Fibroblast of skin of abdomen (primary cell): ENCODE data around the gene ZNF583. TPM values are rescaled to one million over a fixed set of nuclear protein-coding genes. Genes with fewer than 3 reads are reported as not detected.

ENCODE experiments used
- DNase-seq: peaks from one replicate; pipeline ENCODE4 v3.0.0-alpha.2; 2013
- polyA plus RNA-seq, 2 experiments: library from polyadenylated mRNA; unstranded; fragments of 120-200 nt; gene quantifications; one replicate each; pipeline ENCODE4 v1.2.1, GENCODE V29; 2013; ENCODE audit not compliant: insufficient read length in 2 of 2

ZNF583 gene
- polyA plus RNA-seq (2013, experiment 1 of 2; ENCODE audit: insufficient read length) = 4.8 TPM
- polyA plus RNA-seq (2013, experiment 2 of 2; ENCODE audit: insufficient read length) = 4.2 TPM

DNA sequence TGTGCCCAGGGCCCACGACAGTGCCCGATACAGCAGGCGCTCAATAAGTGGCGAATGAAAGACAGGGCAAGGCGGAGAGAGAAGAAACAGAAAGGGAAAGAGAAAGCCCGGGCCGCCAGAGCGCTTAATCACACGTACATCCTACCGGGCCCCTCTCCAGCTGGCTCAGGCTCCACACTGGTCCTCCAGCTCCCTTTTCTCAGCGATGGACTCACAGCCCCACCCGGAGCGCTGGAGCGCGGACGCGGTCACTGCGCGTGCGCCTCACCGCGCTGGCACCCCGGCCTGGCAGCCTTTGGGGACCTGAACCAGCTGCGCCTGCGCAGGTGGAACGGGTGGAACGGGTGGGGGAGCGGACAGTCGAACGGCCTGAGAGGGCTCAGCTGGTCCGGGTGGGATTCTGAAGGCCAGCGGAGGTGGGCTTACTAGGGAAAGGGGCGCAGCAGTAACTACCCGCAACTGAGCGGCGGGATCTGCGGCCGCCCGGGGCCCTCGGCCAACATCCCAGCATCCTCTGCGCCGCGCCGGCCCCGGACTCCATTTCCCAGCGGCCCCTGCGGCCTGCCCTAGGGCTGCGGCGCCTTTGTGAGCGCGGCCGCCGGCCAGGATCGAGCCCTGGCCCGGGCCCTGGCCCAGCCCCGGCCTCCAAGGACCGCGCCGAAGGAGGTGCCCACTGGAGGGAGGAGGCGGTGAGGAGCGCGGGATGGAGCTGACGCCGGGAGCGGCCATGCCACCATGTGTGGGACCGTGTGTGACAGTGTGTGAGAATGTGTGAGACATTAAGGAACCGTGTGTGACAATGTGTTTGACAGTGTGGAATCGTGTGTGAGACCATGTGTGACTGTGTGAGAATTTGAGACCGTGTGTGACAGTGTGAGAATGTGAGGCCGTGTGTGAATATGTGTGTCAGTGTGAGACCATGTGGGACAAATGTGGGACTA, at the start of gene ZNF583:
ZNF583 (plus strand) TSS at position 569 of the 941 bp plus-strand sequence. CDS start 2,783 bp downstream, outside the sequence.
- peak; percentile 97 for DNase-seq

DNA sequence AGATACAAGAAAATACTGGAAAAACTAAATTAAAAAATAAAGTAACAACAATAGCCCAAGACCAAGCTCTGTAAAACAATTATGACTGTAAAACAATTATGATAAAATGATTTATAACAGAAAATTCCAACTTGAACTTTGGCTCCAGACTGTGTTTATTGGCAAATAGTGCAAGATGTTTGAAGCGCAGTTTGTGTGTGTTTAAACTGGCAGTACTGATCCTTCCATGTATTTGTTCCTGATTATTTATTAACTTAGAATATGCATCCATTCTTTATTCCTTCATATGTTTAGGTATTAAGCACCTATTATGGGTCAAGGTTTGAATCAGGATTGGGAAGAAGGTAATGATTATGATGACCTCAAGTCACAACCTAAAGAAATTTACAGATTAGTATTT, 48.6 kb upstream of the ZNF583 start:
- no peak for DNase-seq

DNA sequence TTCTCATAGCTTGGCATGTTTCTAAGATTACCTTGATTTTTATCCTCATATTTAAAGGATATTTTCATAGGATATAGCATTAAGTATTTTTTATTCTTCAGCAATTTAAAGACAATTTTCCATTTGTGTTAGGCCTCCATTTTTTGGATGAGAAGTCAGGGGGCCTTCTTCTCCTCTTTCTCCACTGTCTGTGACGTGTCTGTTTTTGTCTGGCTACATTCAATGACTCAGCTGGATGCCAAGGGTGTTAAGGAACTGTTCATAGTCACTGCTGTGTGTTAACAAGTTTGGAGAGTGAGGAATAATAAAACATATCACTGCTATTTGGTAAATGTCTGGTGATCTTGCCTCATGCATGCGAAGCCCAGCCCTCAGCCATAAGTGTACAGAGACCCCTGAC, 47.2 kb upstream of the ZNF583 start:
- no peak for DNase-seq

DNA sequence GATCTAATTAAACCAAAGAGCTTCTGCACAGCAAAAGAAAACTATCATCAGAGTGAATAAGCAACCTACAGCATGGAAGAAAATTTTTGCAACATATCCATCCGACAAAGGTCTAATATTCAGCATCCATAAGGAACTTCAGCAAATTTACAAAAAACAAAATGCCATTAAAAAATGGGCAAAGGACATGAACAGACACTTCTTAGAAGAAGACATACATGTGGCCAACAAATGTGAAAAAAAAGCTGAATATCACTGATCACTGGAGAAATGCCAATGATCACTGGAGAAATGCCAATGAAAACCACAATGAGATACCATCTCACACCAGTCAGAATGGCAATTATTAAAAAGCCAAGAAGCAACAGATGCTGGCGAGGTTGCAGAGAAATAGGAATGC, 43.3 kb upstream of the ZNF583 start:
- no peak for DNase-seq

DNA sequence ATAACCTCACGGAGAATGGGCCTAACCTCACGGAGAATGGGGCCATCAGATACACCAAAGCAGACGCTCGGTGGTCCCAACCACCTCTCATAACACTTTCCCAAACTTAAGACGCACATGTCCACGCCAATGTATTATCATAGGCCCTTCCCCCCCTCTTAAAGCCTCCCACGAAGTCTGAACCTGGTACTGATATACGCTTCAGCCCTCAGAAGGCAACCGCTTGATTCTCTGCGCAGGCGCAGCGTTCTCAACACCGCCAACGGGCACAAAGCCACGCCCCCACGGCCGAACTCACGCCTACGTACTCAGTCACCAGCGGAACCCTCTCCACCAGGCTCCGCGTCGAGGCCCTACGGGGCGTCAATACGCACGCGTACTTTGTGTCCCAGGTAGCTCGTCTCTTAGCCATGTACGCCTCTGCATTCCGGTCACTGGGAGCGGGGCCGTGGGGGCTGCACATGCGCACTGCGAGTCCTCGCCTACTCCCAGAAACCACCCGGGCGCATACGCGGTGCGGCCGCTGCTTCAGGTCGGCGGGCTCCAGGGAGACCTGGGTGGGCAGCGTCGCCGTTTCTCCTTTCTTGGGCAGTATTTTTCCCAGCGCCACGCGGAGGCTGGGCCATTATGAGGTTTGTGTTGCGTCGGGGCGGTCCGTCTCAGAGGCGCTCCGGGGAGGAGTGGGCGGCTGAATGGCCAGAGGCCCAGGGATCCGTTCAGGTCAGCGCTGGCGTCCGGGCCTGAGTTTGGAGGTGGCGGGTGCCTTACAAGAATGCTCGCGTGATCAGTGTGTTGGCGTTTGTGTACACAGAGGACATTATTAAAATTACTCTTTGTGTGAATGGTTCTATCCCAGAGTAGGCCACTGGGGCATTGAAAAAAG, 36.1 kb upstream of the ZNF583 start:
- peak; percentile 95 for DNase-seq

DNA sequence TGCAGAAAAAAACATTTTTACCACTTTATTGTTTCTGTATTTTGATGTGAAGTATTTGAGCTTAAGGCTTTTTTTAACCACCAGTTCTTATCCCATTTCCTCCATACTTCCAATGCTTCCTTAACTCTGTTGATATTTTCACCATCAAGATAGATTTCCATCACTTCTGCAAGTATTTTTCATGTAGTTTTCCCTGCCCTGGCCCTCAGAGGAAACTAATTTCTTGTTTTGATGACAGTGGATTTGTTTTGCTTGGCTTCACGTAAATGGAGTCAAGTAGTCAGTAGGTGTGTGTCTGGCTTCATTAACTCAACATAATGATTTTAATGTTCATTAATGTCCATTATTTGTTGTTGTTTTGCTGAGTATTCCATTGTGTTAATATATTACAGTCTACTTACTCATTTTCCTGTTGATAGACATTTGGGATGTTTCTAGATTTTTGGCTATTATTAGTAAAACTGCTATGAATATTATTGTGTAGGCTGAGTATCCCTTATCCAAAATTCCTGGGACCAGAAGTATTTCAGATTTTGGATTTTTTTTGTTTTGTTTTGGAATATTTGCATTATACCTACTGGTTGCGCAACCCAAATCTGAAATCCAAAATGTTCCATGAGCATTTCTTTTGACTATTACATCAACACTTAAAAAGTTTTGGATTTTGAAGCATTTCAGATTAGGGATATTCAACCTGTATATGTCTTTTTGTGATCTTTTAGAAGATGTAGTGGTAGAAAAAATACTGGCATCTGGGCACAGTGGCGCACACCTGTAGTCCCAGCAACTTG, 34.1 kb upstream of the ZNF583 start:
- DNase-seq = no peak

DNA sequence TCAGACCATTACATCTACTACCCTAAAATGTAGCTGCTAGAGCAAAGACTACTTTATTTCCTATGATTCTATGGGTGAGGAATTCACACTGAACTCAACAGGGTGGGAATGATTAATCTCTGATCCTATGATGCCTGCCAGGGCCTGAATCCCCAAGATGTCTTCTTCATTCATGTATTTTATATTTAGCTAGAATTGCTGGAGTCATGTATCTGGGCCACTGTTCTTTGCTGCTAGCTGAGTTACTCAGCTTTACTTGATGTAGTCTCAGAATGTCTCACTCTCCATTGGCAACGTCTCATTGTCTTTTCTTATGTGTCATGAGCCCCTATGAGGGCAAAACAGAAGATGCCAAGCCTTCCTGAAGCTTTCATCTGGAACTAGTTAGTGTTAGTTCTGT, 31.9 kb upstream of the ZNF583 start:
- no peak for DNase-seq

DNA sequence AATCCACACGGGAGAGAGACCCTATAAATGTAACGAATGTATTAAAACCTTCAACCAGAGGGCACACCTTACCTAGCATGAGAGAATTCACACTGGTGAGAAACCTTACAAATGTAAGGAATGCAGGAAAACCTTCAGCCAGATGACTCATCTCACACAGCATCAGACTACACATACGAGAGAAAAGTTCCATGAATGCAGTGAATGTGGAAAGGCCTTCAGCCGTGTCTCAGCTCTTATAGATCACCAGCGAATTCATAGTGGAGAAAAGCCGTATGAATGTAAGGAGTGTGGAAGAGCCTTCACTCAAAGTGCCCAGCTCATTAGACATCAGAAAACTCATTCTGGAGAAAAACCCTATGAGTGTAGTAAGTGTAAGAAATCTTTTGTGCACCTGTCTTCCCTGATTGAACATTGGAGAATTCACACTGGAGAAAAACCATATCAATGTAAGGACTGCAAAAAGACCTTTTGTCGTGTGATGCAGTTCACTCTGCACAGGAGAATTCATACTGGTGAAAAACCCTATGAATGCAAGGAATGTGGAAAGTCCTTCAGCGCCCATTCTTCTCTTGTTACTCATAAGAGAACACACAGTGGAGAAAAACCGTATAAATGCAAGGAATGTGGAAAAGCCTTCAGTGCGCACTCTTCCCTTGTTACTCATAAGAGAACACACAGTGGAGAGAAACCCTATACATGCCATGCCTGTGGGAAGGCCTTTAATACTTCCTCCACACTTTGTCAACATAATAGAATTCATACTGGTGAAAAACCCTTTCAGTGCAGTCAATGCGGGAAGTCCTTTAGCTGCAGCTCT, 26.8 kb upstream of the ZNF583 start:
- DNase-seq = no peak

DNA sequence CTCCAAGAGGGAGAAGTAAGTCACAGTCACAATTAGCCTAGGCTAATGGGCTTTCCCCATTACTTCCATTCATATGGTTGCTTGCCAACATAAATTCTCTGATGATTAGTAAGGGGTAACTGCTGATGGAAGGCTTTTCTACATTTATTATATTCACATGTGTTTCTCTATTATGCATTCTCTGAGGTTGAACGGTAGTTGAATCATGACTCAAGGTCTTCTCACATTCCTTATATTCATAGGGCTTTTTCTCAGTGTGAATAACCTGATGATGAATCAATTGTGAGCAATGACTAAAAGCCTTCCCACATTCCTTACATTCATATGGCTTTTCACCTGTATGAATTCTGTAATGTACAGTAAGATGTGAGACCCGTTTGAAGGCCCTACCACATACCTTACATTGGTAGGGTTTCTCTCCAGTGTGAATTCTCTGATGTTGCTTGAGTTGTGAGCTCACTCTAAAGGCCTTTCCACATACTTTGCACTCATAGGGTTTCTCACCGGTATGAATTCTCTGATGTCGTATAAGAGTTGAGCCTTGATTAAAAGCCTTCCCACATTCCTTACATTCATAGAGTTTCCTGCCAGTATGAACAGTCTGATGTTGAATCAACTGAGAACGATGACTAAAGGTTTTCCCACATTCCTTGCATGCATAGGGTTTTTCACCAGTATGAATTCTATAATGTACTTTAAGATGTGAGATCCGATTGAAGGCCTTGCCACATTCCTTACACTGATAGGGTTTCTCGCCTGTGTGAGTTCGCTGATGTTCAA, 20.1 kb upstream of the ZNF583 start:
- DNase-seq = no peak

DNA sequence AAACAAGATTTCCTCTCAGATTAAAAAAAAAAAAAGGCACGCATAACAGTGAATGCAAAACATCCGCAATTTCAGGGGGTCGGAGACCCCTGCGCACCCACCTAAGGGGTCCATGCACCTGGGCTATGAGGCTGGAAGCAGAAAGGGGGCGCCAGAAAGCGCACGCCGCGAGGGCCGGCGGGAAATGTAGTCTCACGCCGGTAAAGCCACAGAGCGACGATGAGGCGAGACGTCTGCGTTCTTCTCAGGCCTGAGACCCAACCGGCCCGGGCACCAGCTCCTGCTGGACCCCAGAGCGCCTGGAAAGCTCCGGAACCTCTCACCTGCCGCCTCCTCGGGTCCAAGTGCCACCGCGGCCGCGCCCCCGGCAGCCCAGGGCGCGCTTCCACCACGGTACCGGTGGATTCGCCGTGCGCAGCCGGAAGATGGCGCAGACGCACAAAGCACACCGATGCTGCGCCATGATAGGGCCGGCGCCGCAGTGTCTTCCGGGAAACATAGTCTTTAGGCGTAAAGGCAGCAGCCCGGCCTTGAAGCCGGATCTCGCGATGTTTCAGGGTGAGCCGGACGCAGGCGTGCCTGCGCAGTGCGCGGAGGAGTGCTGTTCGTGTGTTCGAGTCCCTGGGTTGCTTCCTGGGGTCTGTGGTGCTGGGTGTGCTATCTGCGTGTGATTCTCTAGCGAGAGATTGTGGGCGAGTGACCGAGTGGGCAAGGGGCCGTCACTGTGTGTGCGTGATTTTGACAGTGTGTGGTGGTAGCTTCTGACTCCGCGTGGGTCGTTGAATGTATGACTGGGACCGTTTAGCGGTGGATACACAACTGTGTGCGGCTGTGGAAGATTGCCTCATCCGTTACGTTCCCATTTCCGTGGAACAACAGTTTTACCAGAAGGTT, 10.8 kb upstream of the ZNF583 start, which contains the start of gene ZNF582:
ZNF582 (minus strand) TSS at position 416 of the 894 bp plus-strand sequence. CDS start 1,782 bp downstream, outside the sequence.
- peak; percentile 98 for DNase-seq

DNA sequence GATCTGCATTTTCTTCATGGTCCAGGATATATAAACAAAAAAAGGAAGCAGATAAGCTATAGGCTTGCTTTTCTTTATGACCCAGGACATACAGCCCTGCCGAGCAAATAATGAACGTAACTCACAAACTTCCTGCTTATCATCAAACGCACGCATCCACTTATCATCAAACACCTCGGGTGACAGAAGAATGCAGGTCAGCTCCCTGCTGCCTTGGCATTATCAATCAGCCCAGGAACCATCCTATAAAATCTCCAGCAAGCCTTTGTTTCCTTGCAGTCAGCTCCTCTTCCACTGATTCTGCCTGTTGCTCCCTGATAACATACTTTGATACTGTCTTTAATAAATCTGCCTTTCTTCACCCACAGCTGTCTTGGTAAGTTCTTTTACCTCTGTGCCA, 5.3 kb upstream of the ZNF583 start:
- DNase-seq = no peak

DNA sequence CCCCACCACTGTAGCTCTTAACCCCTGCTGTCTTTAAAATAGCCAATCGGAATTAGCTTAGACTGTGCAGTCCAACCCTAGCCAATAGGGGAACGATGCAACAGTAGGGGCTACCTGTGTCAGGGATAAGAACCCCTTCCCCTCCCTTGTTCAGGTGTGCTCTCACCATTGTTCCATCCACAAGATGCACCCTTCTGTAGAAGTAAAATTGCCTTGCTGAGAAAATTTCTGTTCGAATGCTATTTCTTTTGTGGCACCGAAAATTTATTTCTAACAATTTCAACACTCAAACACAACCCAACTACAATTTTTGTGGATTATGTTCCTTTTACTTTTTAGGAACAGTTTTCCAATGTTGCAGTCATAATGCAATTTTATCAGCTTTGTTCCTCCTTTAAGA, 3.6 kb upstream of the ZNF583 start:
- DNase-seq = no peak

DNA sequence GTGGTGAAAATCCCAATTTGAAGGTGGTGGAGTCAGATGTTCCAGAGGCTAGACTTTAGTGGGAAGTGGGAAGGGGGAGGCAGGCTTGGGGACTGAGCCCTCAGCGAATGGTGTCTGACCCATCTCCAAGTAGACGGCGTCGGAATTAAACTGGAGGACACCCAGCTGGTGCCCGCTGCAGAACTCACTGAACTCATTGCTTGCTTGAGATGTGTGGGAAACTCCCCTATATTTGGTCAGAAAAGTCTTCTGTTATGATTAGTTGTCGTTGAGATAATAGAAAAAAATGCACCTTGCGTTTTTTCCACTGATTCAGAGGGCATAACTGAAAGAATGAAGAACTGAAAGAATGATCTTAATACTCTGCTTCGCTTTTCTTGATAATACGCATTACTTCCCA, 871 bp upstream of the ZNF583 start:
- no peak for DNase-seq

DNA sequence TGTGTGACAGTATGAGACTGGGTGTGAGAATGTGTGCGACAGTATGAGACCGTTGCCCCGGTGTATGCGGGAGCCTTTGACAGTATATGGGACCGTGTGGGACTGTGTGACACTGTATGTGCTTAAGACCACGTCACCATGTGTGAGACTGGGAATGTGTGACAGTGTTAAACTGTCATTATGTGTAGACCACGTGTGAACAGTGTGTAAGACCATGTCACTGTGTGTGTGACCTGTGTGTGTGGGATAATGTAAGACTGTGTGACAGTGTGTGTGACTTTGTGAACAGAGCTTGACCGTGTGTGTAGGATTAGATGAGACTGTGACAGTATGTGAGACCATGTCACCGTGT, 549 bp downstream of the ZNF583 start:
- no peak for DNase-seq

DNA sequence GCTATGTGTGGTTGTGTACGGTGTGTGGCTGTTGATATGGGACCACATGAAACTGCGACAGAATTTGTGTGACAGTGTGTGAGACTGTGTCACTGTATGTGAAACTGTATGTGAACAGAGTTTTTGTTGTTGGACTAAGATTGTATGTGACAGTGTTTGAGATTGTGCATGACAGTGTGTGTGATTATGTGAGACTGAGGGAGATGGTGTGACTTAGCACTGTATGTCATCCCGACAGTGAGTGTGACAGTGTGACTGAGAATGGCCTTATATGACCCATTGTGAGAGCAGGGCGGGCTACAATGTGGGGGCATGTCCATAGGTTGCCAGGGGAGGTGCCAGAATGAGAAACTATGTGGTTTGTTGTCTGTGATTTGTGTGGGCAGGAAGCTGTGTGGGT, 930 bp downstream of the ZNF583 start:
- DNase-seq = no peak

DNA sequence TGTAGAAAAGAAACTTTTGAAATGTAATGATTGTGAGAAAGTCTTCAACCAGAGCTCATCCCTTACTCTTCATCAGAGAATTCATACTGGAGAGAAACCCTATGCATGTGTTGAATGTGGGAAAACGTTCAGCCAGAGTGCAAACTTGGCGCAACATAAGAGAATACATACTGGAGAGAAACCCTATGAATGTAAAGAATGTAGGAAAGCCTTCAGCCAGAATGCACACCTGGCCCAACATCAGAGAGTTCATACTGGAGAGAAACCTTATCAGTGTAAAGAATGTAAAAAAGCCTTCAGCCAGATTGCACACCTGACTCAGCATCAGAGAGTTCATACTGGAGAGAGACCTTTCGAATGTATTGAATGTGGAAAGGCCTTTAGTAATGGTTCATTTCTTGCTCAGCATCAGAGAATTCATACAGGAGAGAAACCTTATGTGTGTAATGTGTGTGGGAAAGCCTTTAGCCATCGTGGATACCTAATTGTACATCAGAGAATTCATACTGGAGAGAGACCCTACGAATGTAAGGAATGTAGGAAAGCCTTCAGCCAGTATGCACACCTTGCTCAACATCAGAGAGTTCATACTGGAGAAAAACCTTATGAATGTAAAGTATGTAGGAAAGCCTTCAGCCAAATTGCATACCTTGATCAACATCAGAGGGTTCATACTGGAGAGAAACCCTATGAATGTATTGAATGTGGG, 19.3 kb downstream of the ZNF583 start:
- DNase-seq = no peak

DNA sequence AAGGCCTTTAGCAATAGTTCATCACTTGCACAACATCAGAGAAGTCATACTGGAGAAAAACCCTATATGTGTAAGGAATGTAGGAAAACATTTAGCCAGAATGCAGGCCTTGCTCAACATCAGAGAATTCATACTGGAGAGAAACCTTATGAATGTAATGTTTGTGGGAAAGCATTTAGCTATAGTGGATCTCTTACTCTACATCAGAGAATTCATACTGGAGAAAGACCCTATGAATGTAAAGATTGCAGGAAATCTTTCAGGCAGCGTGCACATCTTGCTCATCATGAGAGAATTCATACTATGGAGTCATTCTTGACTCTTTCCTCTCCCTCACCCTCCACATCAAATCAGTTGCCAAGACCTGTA, 19.8 kb downstream of the ZNF583 start:
- no peak for DNase-seq

DNA sequence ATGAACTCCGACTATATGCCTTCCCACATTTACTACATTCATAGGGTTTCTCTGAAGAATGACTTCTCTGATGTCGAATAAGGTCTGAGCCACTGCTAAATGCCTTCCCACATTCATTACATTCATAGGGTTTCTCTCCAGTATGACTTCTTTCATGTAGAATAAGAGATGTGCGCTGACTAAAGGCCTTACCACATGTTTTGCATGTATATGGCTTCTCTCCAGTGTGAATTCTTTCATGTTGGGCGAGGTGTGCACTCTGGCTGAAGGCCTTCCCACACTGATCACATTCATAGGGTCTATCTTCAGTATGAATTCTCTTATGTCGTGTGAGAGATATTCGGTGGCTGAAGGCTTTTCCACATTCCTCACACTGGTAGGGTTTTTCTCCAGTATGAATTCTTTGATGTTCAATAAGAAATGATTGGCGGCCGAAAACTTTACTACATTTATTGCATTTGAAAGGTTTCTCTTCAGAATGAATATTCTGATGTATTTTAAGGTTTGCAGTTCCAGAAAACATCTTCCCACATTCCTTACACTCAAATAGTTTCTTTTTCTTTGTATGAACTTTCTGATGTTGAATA, 37.2 kb downstream of the ZNF583 start:
- DNase-seq = no peak

DNA sequence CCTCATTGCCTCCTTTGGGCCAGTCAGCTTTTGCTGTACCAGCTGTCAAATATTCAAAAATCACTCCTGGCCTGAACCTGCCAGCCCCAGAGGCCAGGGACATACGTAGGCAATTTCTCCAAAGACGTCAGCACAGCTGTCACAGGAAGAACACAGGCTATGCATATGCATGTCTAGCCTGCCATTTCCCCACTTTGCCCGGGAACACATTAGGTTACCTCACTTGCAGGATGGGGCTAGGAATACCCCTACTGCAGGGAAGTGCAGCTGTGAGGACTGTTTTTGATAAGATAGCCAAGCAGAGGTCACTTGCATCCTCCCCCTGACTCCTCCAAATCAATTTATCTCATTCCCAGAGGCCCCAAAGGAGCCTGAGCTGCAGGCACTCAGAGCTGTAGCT, 70.2 kb downstream of the ZNF583 start:
- DNase-seq = no peak
